Ecto neural progenitor cell (in vitro differentiated cells): ENCODE measurements around the gene VWA1.
"Not testable (repeated sequence)": the region's sequence is repeated elsewhere in the genome, so short reads cannot be mapped to it uniquely, and the experiment has no call there.

ENCODE experiments used
- DNase-seq: peaks from one replicate; pipeline ENCODE4 v3.0.0-alpha.2; 2018; ENCODE audit warnings: low spot score

VWA1 gene

DNA sequence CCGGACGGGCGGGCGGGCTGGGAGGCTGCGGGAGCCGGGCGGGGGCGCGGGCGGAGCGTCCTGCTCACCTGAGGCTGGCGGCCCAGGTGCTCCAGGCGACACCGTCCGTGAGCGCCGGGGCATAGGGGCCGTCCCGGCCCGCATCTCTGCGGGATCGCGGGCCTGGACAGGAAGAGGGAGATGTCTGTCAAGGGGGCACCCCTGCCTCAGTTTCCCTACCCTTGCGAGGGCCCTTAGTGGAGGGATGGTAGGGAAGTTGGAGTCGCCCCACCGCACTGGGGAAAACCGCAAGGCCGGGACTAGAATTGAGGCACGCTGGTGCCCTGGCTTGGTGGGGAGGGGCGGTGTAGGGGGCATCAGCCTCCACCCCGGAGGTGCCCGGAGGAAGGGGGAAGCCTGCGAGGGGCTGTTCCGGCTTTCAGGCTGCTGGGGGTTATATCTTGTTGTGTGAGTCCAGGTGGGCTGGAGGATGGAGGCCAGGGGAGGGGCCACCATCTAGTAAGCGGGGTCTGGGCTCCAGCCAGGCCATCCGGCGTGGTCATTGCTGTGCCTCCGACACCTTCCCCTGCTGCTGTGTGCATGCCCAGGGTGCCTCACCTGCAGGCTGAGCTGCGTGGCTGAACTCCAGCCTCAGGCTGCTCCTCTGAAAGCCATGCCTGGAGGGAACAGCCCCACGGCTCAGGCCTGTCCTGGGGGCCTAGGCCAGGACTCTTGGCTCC lies 580 bp downstream of the VWA1 start:
- no peak for DNase-seq

DNA sequence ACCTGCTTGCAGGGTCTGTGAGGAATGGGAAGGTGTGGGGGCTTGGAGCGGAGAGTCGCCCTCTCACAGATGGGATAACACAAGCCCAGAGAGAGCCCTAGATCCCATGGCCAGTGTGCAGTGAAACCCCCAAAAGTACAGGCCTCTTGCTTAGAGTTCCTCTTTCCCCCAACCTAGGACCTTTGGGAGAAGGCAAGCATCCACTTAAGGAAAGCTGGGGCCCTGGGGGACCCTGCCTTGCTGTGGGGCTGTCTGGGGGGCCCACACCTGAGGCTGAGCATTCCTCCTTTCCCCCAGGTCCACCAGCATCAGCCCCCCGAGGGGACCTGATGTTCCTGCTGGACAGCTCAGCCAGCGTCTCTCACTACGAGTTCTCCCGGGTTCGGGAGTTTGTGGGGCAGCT lies 1.1 kb downstream of the VWA1 start:
- no peak for DNase-seq

DNA sequence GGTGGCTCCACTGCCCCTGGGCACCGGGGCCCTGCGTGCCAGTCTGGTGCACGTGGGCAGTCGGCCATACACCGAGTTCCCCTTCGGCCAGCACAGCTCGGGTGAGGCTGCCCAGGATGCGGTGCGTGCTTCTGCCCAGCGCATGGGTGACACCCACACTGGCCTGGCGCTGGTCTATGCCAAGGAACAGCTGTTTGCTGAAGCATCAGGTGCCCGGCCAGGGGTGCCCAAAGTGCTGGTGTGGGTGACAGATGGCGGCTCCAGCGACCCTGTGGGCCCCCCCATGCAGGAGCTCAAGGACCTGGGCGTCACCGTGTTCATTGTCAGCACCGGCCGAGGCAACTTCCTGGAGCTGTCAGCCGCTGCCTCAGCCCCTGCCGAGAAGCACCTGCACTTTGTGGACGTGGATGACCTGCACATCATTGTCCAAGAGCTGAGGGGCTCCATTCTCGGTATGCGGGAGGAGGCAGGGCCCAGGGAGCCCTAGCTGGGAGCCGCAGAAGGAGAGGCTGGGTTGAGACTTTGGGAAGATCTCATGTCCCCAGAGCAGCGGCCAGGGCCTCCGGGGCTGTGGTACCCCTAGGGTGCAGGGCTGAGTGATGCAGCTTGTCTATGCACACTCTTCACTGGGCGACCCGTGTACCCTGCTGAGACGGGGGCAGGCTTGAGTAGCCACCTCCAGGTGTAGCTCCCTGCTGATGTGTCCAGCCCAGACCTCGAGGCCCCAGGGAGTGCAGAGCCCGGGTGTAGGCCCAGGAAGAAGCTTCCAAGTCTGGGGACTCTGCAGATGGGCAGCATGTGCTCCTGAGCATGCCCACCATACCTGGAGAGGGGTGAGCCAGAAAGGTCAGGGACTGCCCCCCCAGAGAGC lies 1.8 kb downstream of the VWA1 start:
- peak; percentile 45 for DNase-seq

DNA sequence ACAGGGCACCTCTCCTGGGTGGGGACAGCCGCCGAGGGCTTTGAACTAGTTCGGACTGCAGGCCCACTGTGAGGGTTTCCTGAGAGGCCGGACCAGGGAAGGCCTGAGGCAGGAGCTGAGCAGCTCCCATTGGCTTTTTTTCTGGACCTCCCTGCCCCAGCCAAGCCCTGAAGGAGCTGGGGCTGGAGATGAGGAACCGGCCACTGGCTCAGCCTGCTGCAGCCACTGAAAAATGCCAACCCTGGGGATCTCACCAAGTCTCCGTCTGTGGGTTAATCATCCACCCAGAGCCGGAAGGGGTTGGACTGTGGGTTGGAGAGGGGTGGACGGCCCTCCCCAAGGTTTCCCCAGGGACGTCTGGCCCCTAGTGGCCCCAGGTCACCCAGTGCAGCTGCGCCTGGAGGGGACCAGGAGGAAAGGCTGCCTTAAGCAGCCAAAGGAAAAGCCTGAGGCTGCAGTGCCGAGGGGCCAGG lies 2.5 kb downstream of the VWA1 start:
- peak; percentile 47 for DNase-seq

DNA sequence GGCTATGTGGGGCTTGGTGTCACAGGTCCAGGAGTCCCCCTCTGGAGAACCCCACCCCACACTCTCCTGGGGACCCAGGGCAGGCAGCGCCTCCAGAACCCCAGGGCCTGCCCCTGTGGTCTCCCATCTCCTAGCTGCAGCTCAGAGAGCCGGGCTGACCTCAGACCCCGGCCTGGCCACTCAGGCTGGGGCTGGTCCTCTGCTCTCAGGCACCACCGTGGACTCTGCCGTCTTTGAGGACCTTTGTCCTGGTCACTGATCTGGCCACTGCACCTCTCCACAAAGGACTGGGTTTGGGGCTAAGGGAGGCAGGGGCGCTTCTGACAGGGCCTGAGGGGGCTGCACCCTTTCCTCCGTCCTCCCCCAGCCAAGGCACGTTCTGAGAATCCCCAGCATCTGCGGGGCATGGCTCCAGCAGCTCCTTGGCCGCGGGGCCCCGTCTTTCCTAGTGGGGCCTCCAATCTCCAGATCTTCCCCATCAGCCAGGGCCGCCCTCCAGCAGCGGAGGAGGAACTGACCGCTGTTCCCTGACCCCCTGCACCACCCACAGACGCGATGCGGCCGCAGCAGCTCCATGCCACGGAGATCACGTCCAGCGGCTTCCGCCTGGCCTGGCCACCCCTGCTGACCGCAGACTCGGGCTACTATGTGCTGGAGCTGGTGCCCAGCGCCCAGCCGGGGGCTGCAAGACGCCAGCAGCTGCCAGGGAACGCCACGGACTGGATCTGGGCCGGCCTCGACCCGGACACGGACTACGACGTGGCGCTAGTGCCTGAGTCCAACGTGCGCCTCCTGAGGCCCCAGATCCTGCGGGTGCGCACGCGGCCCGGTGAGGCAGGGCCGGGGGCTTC lies 3.3 kb downstream of the VWA1 start:
- DNase-seq = no peak

DNA sequence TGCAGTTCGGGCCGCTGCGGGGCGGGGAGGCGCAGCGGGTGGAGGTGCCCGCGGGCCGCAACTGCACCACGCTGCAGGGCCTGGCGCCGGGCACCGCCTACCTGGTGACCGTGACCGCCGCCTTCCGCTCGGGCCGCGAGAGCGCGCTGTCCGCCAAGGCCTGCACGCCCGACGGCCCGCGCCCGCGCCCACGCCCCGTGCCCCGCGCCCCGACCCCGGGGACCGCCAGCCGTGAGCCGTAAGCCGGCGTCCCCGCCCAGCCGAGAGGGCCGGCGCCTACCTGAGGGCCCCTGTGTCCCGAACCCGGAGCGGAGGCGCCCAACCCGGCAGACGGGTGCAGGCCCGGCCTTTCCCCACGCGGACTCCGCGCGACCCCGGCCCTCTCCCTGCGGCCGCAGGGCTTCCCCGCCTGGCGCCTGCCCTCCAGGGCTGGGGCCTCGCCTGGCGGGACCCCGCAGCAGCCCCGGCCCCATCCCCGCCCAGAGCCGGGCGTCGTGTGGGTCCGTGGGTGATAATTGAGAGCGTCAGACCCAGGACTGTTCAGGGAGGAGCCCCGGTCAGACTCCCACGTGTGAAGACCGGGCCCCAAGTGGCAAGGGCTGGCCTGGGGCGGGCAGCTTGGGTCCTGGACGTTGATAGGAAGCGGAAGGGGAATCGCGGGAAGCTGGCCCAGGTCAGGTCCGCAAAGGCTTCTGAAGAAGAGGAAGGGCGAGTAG lies 4.2 kb downstream of the VWA1 start:
- DNase-seq = no peak

DNA sequence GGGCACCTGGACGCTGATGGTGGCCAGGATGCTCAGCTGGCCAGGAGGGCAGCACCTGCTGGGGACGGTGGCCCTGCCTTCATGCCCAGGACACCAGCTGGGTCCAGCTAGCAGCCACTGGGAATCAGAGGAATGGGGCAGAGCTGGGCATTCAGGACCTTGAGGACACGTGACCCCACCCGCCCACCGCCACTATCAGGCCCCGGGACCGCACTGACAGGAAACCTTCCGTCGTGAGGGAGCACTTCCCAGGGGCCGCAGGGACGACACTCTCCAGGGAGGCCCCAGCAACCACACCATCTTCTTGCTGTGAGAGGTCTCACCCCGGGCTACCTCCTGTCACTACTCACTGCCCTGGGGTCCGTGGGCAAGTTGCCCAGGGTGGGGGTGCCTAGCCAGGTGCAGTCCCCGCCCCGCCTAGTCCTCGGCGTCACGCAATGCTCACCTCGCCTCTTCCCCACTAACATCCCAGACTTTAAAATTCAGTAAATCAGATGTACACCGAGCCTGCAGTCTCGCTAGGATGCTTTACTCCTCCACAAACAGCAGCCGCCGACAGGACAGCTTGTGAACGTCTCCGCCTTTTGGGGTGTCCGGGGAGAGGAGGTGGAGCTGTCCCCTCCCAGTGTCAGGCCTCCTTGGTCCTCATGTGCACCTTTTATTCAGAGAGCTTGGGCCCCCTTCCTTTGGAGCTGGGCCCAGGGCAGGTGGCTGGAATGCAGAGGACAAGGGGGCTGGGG lies 4.9 kb downstream of the VWA1 start:
- DNase-seq = no peak

DNA sequence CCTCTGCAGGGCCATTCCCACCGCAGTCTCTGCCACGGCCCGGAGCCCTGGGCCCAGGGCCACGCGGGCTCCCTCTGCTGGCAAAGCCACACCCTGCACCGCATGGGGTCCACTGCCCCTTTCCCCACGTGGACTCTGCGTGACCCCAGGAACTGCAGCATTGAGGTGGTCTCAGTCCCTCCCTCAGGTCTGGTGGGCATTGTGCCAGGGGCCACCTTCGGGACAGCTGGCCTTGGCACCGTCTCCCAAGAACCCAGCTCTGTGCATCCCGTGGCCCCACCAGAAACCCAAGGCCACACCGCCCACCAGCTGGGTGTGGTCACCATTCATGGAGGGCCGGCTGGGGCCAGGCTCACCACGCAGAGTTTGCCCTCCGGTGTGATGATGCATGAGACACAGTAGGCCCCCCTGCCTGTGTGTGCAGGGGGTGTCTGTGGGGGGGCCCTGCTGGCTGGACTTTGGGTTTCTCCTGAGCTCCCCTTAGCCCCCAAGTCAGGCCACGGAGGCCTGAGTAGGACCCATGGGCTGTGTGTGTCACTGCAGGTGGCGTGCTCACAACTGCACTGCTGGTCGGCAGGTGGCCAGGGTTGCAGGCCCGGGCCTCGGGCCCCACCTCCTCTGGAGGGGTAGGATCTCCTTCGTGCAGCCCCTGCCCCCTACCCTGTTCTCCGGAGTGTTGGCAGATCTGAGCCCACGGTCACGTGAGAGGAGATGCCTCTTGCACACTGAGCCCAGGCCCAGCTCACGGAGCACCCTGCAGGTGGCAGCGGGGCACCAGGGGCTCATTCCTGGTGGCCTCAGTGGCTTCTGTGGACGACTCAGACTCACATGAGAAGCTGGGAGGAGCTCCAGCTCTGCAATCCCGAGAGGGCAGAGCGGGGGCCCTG lies 5.8 kb downstream of the VWA1 start:
- no peak for DNase-seq

DNA sequence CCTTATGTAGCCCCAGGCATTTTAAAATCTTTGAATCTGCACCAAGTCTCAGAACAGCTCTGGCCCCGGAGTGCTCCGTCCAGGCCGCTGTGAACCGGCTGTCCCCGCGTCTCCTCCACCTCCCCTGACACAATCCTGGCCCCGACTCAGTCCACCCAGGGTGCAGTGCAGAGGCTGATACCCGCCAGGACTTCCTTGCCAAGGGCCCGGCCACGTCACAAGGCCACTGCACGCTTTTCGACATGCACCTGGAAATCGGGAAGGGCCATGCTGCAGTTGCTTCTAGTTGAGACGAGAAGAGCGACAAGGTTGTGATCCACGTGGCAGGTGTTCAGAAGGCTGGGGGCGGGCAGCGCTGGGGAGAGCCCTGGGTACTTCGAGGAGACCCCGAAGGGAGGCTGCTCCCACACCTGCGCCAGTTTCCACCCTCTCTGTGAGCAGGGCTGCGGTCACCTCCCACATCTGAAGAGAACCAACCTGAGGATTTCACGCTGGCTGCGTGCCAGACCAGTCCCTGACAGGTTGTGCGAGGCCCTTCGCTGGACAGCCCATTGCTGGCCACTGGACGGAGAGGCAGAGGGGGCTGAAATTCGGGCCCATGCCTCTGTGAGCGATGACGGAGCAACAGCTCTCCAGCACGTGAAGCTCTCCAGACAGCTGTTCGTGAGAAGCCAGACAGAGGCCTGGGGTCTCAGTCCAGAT lies 6.7 kb downstream of the VWA1 start:
- DNase-seq = no peak

DNA sequence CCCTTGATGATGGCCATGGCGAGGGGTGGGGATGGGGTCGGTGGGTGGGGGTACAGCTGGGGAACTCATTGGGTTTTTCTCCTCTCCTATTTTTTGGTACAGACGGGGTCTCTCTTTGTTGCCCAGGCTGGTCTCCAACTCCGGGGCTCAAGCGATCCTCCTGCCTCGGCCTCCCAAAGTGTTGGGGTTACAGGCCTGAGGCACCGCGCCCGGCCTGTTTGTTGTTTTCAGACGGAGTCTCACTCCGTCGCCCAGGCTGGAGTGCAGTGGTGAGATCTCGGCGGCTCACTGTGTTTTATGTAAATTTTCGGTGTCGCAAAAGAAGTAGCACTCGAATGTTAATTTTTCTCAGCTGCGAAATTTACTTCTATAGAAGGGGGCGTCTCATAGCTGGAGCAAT lies 11.1 kb downstream of the VWA1 start:
- not testable (repeated sequence) for DNase-seq

DNA sequence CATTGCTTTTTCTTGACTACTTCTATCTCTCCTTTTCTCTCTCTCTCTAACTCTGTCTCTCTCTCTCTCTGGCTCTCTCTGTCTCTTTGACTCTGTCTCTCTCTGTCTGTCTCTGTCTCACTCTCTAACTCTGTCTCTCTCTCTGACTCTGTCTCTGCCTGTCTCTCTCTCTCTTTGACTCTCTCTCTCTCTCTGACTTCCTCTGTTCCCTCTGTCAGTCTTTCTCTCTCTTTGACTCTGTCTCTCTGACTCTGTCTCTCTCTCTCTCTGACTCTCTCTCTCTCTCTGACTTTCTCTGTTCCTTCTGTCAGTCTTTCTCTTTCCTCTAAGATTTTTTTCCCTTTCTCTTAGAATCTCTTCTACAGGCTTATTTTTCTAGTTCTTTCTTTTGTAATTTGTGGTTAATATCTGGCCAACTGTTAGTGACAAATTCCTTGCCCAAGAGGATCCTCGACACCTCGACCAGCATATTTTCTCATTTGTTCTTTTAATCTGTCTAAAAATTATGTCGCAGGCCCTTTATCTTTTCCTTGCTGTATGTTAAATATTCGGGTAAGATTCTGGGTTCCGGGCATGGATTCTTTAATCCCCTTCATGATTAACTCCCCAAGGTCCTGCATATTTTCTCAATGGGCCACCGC lies 13.7 kb downstream of the VWA1 start, which contains the start of gene ATAD3C:
TSS of gene ATAD3C (plus strand) at position 591 of the 641 bp plus-strand sequence. CDS start 995 bp downstream, outside the sequence.
- DNase-seq = no peak

DNA sequence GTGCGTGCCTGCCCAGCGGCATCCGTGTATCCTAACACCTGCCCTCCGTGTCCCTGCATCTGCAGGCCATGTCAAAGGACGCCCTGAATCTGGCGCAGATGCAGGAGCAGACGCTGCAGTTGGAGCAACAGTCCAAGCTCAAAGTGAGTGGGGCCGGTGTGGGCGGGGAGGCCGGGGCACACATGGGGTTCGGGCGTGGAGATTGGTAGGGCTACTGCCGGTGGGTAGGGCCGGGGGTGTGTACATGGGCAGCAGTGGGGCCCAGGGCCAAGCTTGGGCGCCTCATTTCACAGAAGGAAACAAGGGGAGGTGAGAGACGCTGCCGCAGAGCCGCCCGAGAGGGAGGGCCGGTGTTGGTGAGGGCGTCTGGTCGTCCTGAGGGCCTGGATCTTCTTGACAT lies 15.1 kb downstream of the VWA1 start:
- not testable (repeated sequence) for DNase-seq

DNA sequence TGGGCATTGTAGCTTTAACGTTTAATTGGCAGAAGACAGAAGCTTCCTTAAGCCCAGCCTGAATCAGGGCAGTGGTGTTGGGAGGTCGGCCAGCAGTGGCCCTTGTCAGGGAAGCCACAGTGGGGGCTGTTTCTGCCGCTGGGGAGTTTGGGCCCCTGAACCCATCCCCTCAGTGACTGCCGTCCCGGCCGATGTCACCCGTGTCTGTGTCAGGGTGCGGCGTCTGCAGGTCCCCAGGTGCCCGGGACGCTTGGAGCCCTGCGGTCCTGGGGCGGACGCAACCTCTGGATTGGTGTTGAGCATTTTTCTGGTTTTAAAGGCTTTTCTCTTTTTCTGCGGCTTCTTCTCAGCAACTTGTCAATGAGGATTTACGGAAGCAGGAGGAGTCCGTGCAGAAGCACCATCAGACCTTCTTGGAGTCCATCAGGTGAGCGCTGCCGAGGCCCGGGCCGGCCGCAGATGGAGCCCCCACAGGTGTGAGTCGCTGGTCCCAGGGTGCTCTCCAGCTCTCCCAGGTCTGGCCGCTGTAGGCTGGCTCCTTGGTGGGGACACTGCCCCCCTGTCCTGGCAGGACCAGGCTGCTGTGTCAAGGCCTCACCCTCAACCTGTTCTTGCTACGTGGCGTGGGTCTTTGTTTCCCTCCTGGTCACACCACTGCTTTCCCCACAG lies 16.3 kb downstream of the VWA1 start:
- no peak for DNase-seq

DNA sequence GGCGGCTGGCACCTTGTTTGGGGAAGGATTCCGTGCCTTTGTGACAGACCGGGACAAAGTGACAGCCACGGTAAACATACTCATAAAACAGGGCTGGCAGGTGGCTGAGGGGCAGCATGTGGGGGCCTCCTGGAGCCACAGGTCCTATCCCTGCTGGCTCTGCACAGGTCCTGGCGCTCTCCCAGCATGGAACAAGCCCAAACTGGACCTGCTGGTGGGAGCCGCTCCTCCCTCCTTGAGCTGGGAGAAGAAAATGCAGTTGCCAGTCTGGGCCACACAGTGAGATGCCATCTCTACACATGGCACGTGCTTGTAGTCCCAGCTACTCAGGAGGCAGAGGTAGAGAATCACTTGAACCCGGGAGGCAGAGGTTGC lies 16.9 kb downstream of the VWA1 start:
- DNase-seq = not testable (repeated sequence)

DNA sequence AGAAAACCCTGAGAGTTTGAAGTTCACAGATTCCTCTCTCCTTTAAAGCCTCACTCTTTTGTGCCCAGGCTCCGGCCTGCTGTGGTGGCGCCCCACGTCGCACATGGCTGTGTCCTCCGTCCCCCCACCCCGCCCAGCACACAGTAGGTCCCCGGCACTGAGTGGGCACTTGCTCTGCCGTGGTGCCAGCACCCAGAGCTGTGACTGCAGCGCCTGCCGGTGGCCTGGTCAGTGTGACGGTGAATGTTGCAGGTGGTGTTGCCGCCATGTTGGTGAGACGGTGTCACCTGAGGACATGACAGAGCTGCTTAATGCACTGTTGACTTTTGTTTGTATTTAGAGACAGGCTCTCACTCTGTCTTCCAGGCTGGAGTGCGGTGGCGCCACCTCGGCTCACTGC lies 17.4 kb downstream of the VWA1 start:
- DNase-seq = no peak

DNA sequence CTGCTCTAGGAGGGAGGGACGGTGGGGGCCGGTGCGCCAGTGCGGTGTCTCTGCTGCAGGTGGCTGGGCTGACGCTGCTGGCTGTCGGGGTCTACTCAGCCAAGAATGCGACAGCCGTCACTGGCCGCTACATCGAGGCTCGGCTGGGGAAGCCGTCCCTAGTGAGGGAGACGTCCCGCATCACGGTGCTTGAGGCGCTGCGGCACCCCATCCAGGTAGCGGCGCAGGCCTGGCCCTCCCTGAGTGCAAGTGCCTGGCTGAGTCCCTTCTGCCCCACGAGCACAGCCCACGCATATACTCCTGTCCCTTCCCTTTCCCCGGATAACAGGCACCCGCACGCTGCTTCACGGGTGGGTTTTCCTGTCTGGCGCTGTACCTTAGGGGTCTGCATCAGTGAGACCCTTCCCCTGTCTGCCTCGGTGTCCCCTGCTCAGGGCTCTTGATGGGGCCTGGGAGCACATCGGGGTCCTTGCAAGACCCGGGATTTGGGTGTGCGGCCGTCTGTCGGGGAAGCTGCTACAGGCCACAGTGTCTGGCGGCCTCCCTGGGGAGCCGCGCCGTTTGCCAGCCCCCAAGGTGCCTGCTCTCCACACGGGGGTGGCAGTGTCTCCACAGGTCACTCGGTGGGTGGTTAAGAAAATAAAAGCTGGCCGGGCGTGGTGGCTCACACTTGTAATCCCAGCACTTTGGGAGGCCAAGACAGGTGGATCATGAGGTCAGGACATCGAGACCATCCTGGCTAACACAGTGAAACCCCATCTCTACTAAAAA lies 19.0 kb downstream of the VWA1 start:
- DNase-seq = not testable (repeated sequence)

DNA sequence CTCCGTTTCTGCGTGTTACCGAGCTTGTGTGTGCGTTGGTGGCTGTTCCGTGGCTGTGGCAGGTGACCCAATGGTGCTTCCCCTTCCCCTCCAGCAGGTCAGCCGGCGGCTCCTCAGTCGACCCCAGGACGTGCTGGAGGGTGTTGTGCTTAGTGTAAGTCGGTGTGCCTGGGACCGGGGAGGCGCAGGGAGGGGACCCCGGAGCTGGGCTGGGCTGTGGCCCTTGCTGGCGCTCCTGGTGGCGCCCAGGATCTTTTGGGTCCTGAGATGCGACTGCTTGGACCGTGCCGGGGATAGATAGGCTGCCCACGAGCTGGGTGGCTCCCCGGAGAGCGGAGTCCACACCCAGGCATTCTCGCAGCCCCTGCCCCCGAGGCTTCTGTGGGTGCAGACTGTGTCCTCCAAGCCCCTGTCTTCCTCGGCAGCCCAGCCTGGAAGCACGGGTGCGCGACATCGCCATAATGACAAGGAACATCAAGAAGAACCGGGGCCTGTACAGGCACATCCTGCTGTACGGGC lies 19.9 kb downstream of the VWA1 start:
- DNase-seq = no peak
